Fibroblast of skin of scalp (primary cell): ENCODE data around the gene STX16.
A peak's percentile ranks its signal among the peaks of the same experiment; 100 is the strongest.
"Not testable (repeated sequence)": the region's sequence is repeated elsewhere in the genome, so short reads cannot be mapped to it uniquely, and the experiment has no call there.

ENCODE experiments used
- DNase-seq: peaks from one replicate; pipeline ENCODE4 v3.0.0-alpha.2; 2013

Gene STX16

GRCh38 chr20:58637466-58638213, 13.4 kb upstream of the STX16 start:
- no peak for DNase-seq

GRCh38 chr20:58638467-58639181, 12.5 kb upstream of the STX16 start:
- no peak for DNase-seq

- DNase-seq = no peak
Measured at GRCh38 chr20:58639182-58640146, 11.6 kb upstream of the STX16 start.

GRCh38 chr20:58640446-58640845, 10.6 kb upstream of the STX16 start:
- DNase-seq = peak; percentile 59

GRCh38 chr20:58642441-58642840, 8.6 kb upstream of the STX16 start:
- DNase-seq = no peak

GRCh38 chr20:58642896-58643295, 8.2 kb upstream of the STX16 start:
- not testable (repeated sequence) for DNase-seq

- DNase-seq = no peak
Measured at GRCh38 chr20:58645412-58645968, 5.6 kb upstream of the STX16 start.

- no peak for DNase-seq
Measured at GRCh38 chr20:58646257-58646656, 4.8 kb upstream of the STX16 start.

GRCh38 chr20:58646703-58647102, 4.4 kb upstream of the STX16 start:
- DNase-seq = no peak

GRCh38 chr20:58647162-58647795, 3.8 kb upstream of the STX16 start:
- no peak for DNase-seq

- DNase-seq = peak; percentile 51
Measured at GRCh38 chr20:58647796-58648501, 3.1 kb upstream of the STX16 start.

- DNase-seq = not testable (repeated sequence)
Measured at GRCh38 chr20:58648502-58648825, 2.6 kb upstream of the STX16 start.

- DNase-seq = no peak
Measured at GRCh38 chr20:58649288-58650180, 1.5 kb upstream of the STX16 start.

GRCh38 chr20:58650181-58650775, 805 bp upstream of the STX16 start:
- DNase-seq = no peak

GRCh38 chr20:58651559-58651945, 469 bp downstream of the STX16 start:
- DNase-seq = no peak

GRCh38 chr20:58651946-58652605, 993 bp downstream of the STX16 start:
- peak; percentile 63 for DNase-seq

- no peak for DNase-seq
Measured at GRCh38 chr20:58652606-58653294, 1.7 kb downstream of the STX16 start.

GRCh38 chr20:58654337-58654736, 3.3 kb downstream of the STX16 start:
- no peak for DNase-seq
